ENCODE measurements around the gene TMEM60. TPM values are rescaled to one million over a fixed set of nuclear protein-coding genes. Genes with fewer than 3 reads are reported as not detected.
"Not testable (repeated sequence)": the region's sequence is repeated elsewhere in the genome, so short reads cannot be mapped to it uniquely, and the experiment has no call there.

The TMEM60 gene
- polyA plus RNA-seq = 28.0 TPM
- long read RNA-seq, donor 1, transcript TMEM60-201 (2 exons, 1,023 nt) = major isoform, 16 of 45 reads
- long read RNA-seq, donor 1, partial matches to known transcripts = 29 of 45 reads
- long read RNA-seq, donor 1, other reads (novel, unspliced or antisense) = 0 of 45 reads
- long read RNA-seq, donor 2, transcript TMEM60-201 (2 exons, 1,023 nt) = major isoform, 27 of 63 reads
- long read RNA-seq, donor 2, partial matches to known transcripts = 36 of 63 reads
- long read RNA-seq, donor 2, other reads (novel, unspliced or antisense) = 0 of 63 reads
- long read RNA-seq, donor 3, transcript TMEM60-201 (2 exons, 1,023 nt) = major isoform, 48 of 48 reads
- long read RNA-seq, donor 3, partial matches to known transcripts = 0 of 48 reads
- long read RNA-seq, donor 3, other reads (novel, unspliced or antisense) = 0 of 48 reads
- long read RNA-seq, donor 4, transcript TMEM60-201 (2 exons, 1,023 nt) = major isoform, 6 of 6 reads
- long read RNA-seq, donor 4, partial matches to known transcripts = 0 of 6 reads
- long read RNA-seq, donor 4, other reads (novel, unspliced or antisense) = 0 of 6 reads
- long read RNA-seq, donor 5, transcript TMEM60-201 (2 exons, 1,023 nt) = major isoform, 15 of 15 reads
- long read RNA-seq, donor 5, partial matches to known transcripts = 0 of 15 reads
- long read RNA-seq, donor 5, other reads (novel, unspliced or antisense) = 0 of 15 reads
- long read RNA-seq, donor 6, transcript TMEM60-201 (2 exons, 1,023 nt) = major isoform, 35 of 35 reads
- long read RNA-seq, donor 6, partial matches to known transcripts = 0 of 35 reads
- long read RNA-seq, donor 6, other reads (novel, unspliced or antisense) = 0 of 35 reads
- long read RNA-seq, donor 7, transcript TMEM60-201 (2 exons, 1,023 nt) = major isoform, 14 of 46 reads
- long read RNA-seq, donor 7, partial matches to known transcripts = 32 of 46 reads
- long read RNA-seq, donor 7, other reads (novel, unspliced or antisense) = 0 of 46 reads
- long read RNA-seq, donor 8, transcript TMEM60-201 (2 exons, 1,023 nt) = major isoform, 43 of 43 reads
- long read RNA-seq, donor 8, partial matches to known transcripts = 0 of 43 reads
- long read RNA-seq, donor 8, other reads (novel, unspliced or antisense) = 0 of 43 reads
- long read RNA-seq, donor 9, transcript TMEM60-201 (2 exons, 1,023 nt) = major isoform, 34 of 95 reads
- long read RNA-seq, donor 9, partial matches to known transcripts = 61 of 95 reads
- long read RNA-seq, donor 9, other reads (novel, unspliced or antisense) = 0 of 95 reads
- long read RNA-seq, donor 10, transcript TMEM60-201 (2 exons, 1,023 nt) = major isoform, 33 of 33 reads
- long read RNA-seq, donor 10, partial matches to known transcripts = 0 of 33 reads
- long read RNA-seq, donor 10, other reads (novel, unspliced or antisense) = 0 of 33 reads
- long read RNA-seq, donor 11, transcript TMEM60-201 (2 exons, 1,023 nt) = major isoform, 13 of 40 reads
- long read RNA-seq, donor 11, partial matches to known transcripts = 27 of 40 reads
- long read RNA-seq, donor 11, other reads (novel, unspliced or antisense) = 0 of 40 reads

GRCh38 chr7:77798394-77799077, at the start of gene TMEM60, which contains the start of gene PHTF2:
Gene TMEM60 (minus strand): TSS chr7:77798434. CDS start chr7:77794373, 4,061 bp downstream.
Gene PHTF2 (plus strand): TSS chr7:77798773.
- Histone ChIP-seq H3K4me3 (ENCODE audit: low read length) (peak within 1 kb of the TSS; percentile 97), H3K9me3 (ENCODE audit: control insufficient read depth, low read depth, low read length) (no peaks in the 10 kb centered on the region), H3K27ac (ENCODE audit: low read length) (peak within 1 kb of the TSS; percentile 93), H3K36me3 (ENCODE audit: control insufficient read depth, insufficient read depth, low read length) (peaks cover 6% of the 10 kb centered on the region), H3K4me1 (ENCODE audit: control insufficient read depth, insufficient read depth, low read length) (peaks cover 6% of the 10 kb centered on the region), H3K27me3 (ENCODE audit: control insufficient read depth, insufficient read depth, low read length) (no peaks in the 10 kb centered on the region)
- peak; percentile 99 to 100 for DNase-seq
- no CpG with 5 or more reads among the region's 61 CpGs for WGBS (ENCODE audit: insufficient coverage, low lambda C conversion rate)

GRCh38 chr7:77846317-77847092, 48.3 kb upstream of the TMEM60 start:
- no peak for DNase-seq
- Histone ChIP-seq H3K9me3 (ENCODE audit: control insufficient read depth, low read depth, low read length) (no peaks in the 10 kb centered on the region), H3K36me3 (ENCODE audit: control insufficient read depth, insufficient read depth, low read length) (no peaks in the 10 kb centered on the region), H3K27me3 (ENCODE audit: control insufficient read depth, insufficient read depth, low read length) (no peaks in the 10 kb centered on the region), H3K27ac (ENCODE audit: low read length) (no peak overlapping the region), H3K4me1 (ENCODE audit: control insufficient read depth, insufficient read depth, low read length) (no peaks in the 10 kb centered on the region), H3K4me3 (ENCODE audit: low read length) (no peak overlapping the region)
- no CpG with 5 or more reads among the region's 8 CpGs for WGBS (ENCODE audit: insufficient coverage, low lambda C conversion rate)

- H3K27ac ChIP-seq (ENCODE audit: low read length) = no peak overlapping the region
- no peaks in the 10 kb centered on the region for H3K27me3 ChIP-seq (ENCODE audit: control insufficient read depth, insufficient read depth, low read length)
- H3K4me1 ChIP-seq (ENCODE audit: control insufficient read depth, insufficient read depth, low read length) = no peaks in the 10 kb centered on the region
- H3K4me3 ChIP-seq (ENCODE audit: low read length) = no peak overlapping the region
- no peak for DNase-seq
- 80% methylated on average over 1 of the region's 2 CpGs for WGBS (ENCODE audit: insufficient coverage, low lambda C conversion rate)
- H3K9me3 ChIP-seq (ENCODE audit: control insufficient read depth, low read depth, low read length) = no peaks in the 10 kb centered on the region
- H3K36me3 ChIP-seq (ENCODE audit: control insufficient read depth, insufficient read depth, low read length) = no peaks in the 10 kb centered on the region
These were observed 45.0 kb upstream of the TMEM60 start for GRCh38 chr7:77843194-77843593.

- no peaks in the 10 kb centered on the region for H3K36me3 ChIP-seq (ENCODE audit: control insufficient read depth, insufficient read depth, low read length)
These were observed 41.7 kb upstream of the TMEM60 start for GRCh38 chr7:77839919-77840318.

GRCh38 chr7:77838929-77839491, 40.8 kb upstream of the TMEM60 start:
- Histone ChIP-seq H3K27ac (ENCODE audit: low read length) (no peak overlapping the region), H3K27me3 (ENCODE audit: control insufficient read depth, insufficient read depth, low read length) (no peaks in the 10 kb centered on the region), H3K9me3 (ENCODE audit: control insufficient read depth, low read depth, low read length) (no peaks in the 10 kb centered on the region), H3K4me1 (ENCODE audit: control insufficient read depth, insufficient read depth, low read length) (peaks cover 8% of the 10 kb centered on the region), H3K36me3 (ENCODE audit: control insufficient read depth, insufficient read depth, low read length) (no peaks in the 10 kb centered on the region), H3K4me3 (ENCODE audit: low read length) (no peak overlapping the region)
- no peak for DNase-seq
- whole genome bisulfite sequencing (ENCODE audit: insufficient coverage, low lambda C conversion rate) = 100% methylated on average over 1 of the region's 3 CpGs

More at GRCh38 chr7:77839919-77840318, 41.7 kb upstream of the TMEM60 start:
- Histone ChIP-seq H3K9me3 (ENCODE audit: control insufficient read depth, low read depth, low read length) (no peaks in the 10 kb centered on the region), H3K27ac (ENCODE audit: low read length) (no peak overlapping the region), H3K4me1 (ENCODE audit: control insufficient read depth, insufficient read depth, low read length) (peaks cover 3% of the 10 kb centered on the region), H3K27me3 (ENCODE audit: control insufficient read depth, insufficient read depth, low read length) (no peaks in the 10 kb centered on the region), H3K4me3 (ENCODE audit: low read length) (no peak overlapping the region)
- 100% methylated on average over 1 of the region's 2 CpGs for WGBS (ENCODE audit: insufficient coverage, low lambda C conversion rate)
- no peak for DNase-seq

- Histone ChIP-seq H3K36me3 (ENCODE audit: control insufficient read depth, insufficient read depth, low read length) (no peaks in the 10 kb centered on the region), H3K27ac (ENCODE audit: low read length) (no peak overlapping the region), H3K27me3 (ENCODE audit: control insufficient read depth, insufficient read depth, low read length) (no peaks in the 10 kb centered on the region), H3K4me1 (ENCODE audit: control insufficient read depth, insufficient read depth, low read length) (peaks cover 8% of the 10 kb centered on the region), H3K9me3 (ENCODE audit: control insufficient read depth, low read depth, low read length) (no peaks in the 10 kb centered on the region), H3K4me3 (ENCODE audit: low read length) (no peak overlapping the region)
- DNase-seq = no peak
- WGBS (ENCODE audit: insufficient coverage, low lambda C conversion rate) = 33% methylated on average over 1 of the region's 1 CpG
These were observed 39.7 kb upstream of the TMEM60 start for GRCh38 chr7:77837966-77838365.

- DNase-seq = no peak
- H3K27ac ChIP-seq (ENCODE audit: low read length) = no peak overlapping the region
- H3K27me3 ChIP-seq (ENCODE audit: control insufficient read depth, insufficient read depth, low read length) = no peaks in the 10 kb centered on the region
- no peaks in the 10 kb centered on the region for H3K36me3 ChIP-seq (ENCODE audit: control insufficient read depth, insufficient read depth, low read length)
- H3K4me3 ChIP-seq (ENCODE audit: low read length) = no peak overlapping the region
- peaks cover 8% of the 10 kb centered on the region for H3K4me1 ChIP-seq (ENCODE audit: control insufficient read depth, insufficient read depth, low read length)
- H3K9me3 ChIP-seq (ENCODE audit: control insufficient read depth, low read depth, low read length) = no peaks in the 10 kb centered on the region
- 27% methylated on average over 1 of the region's 2 CpGs for WGBS (ENCODE audit: insufficient coverage, low lambda C conversion rate)
These were observed 39.0 kb upstream of the TMEM60 start for GRCh38 chr7:77837275-77837674.

GRCh38 chr7:77836425-77836824, 38.2 kb upstream of the TMEM60 start:
- H3K36me3 ChIP-seq (ENCODE audit: control insufficient read depth, insufficient read depth, low read length) = not testable (repeated sequence)

More at GRCh38 chr7:77836425-77836824, 38.2 kb upstream of the TMEM60 start:
- not testable (repeated sequence) for H3K27ac ChIP-seq (ENCODE audit: low read length); DNase-seq; H3K4me3 ChIP-seq (ENCODE audit: low read length); H3K9me3 ChIP-seq (ENCODE audit: control insufficient read depth, low read depth, low read length); H3K27me3 ChIP-seq (ENCODE audit: control insufficient read depth, insufficient read depth, low read length); H3K4me1 ChIP-seq (ENCODE audit: control insufficient read depth, insufficient read depth, low read length)
- WGBS (ENCODE audit: insufficient coverage, low lambda C conversion rate) = no CpG with 5 or more reads among the region's 2 CpGs
